AG04449 (cell line): ENCODE results near the gene PAIP1.
"Not testable (repeated sequence)": the region's sequence is repeated elsewhere in the genome, so short reads cannot be mapped to it uniquely, and the experiment has no call there.

Experiments
- CTCF ChIA-PET: fragments of 350-600 bp; formaldehyde crosslinking; extraction: SDS; loops from one replicate; lab custom pipeline; 2021; ENCODE audit warnings: antibody characterized with exemption; lab: Yijun Ruan, JAX
- POLR2A ChIA-PET: fragments of 400-600, 350-600 bp; formaldehyde crosslinking; extraction: SDS; loops from one replicate; lab custom pipeline; 2020; ENCODE audit warnings: antibody characterized with exemption, inconsistent platforms; lab: Yijun Ruan, JAX
- DNase-seq: peaks from one replicate; pipeline ENCODE4 v3.0.0-alpha.2; 2010; ENCODE audit warnings: low read depth, low spot score
- H3K4me3 ChIP-seq: 2 replicates; pipeline ENCODE4 v1.5.1; 2011; ENCODE audit warnings: low read depth, mild to moderate bottlenecking, control low read depth, low read length
- CTCF ChIP-seq: IDR thresholded peaks from one replicate; pipeline ENCODE4 v1.5.1; 2011; ENCODE audit warnings: mild to moderate bottlenecking, moderate library complexity, low read length, control low read depth, inconsistent platforms; ENCODE audit not compliant: insufficient read depth; ENCODE audit errors: missing control alignments

Gene PAIP1

GRCh38 chr5:43601454-43602260 lies 44.8 kb upstream of the PAIP1 start:
- DNase-seq = no peak
- POLR2A ChIA-PET = interaction anchor here (0.5 to 1.2 kb wide), 2 partner anchors 30 to 41 kb away, joined by 3 to 4 read pairs; no protein-coding TSS in a partner anchor

GRCh38 chr5:43598927-43599326 lies 42.0 kb upstream of the PAIP1 start:
- H3K4me3 ChIP-seq, CTCF ChIA-PET, DNase-seq, POLR2A ChIA-PET: not testable (repeated sequence)

More at GRCh38 chr5:43601454-43602260, 44.8 kb upstream of the PAIP1 start:
- CTCF ChIA-PET = interaction anchor here (1.2 to 1.6 kb wide), 2 partner anchors 12 to 14 kb away, joined by 3 to 4 read pairs; no protein-coding TSS in a partner anchor
- peak overlapping the region; percentile 79 for H3K4me3 ChIP-seq
- no peak for TF ChIP-seq CTCF

GRCh38 chr5:43592363-43592762 lies 35.5 kb upstream of the PAIP1 start:
- DNase-seq = no peak
- H3K4me3 ChIP-seq = no peak overlapping the region
- TF ChIP-seq CTCF = no peak
- POLR2A ChIA-PET = no interaction called here
- CTCF ChIA-PET = no interaction called here

GRCh38 chr5:43590700-43591099 lies 33.8 kb upstream of the PAIP1 start:
- ChIA-PET CTCF (interaction anchor here (0.6 to 1.0 kb wide), 3 partner anchors 15 to 61 kb away, joined by 3 to 4 read pairs (median 3); no protein-coding TSS in a partner anchor), POLR2A (no interaction called here)
- no peak for DNase-seq
- TF ChIP-seq CTCF = no peak
- H3K4me3 ChIP-seq = no peak overlapping the region

GRCh38 chr5:43589310-43589709 lies 32.4 kb upstream of the PAIP1 start:
- no peak for TF ChIP-seq CTCF
- ChIA-PET POLR2A (no interaction called here), CTCF (no interaction called here)
- DNase-seq = no peak
- no peak overlapping the region for H3K4me3 ChIP-seq

GRCh38 chr5:43588842-43589241 lies 32.0 kb upstream of the PAIP1 start:
- H3K4me3 ChIP-seq = no peak overlapping the region
- TF ChIP-seq CTCF = no peak
- DNase-seq = no peak
- ChIA-PET CTCF (interaction anchor here (0.6 kb wide), 1 partner anchor 46 kb away, joined by 3 read pairs; no protein-coding TSS in a partner anchor), POLR2A (no interaction called here)
